ENCODE results near the gene DNAJC30.
"Not testable (repeated sequence)": the region's sequence is repeated elsewhere in the genome, so short reads cannot be mapped to it uniquely, and the experiment has no call there.

The DNAJC30 gene

DNA sequence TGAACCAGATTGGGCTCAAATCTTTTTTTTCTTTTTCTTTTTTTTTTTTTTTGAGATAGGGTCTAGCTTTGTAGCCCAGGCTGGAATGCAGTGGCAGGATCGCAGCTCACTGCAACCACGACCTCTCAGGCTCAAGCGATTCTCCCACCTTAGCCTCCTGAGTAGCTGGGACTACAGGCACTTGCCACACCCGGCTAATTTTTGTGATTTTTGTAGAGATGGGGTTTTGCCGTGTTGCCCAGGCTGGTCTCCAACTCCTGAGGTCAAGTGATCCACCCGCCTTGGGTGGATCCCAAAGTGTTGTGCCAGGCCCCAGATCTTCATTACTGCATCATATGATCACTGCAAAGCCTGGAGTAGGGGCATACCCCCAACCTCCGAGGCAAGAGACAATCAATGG is 2.8 kb downstream of the DNAJC30 start:
- ATAC-seq: no peak

DNA sequence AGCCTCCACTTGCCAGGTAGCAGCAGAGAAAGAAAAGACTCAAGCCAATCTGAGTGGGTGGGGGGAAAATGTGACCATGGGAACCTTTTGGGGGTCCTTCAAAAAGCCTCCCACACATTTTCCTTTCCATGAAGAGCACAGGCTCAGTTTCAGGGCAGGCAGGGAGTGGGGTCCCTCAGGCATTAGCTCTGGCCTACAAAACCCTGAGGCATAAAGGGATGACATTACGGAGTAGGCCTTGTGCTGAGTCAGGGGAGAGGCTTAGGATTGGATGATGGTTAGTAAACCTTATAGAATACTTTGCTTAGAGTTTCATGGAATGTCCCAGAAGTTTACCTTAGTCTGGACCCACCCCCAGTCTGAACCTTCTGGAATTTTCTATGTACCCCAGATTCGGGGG is 3.5 kb downstream of the DNAJC30 start:
- no peak for ATAC-seq

DNA sequence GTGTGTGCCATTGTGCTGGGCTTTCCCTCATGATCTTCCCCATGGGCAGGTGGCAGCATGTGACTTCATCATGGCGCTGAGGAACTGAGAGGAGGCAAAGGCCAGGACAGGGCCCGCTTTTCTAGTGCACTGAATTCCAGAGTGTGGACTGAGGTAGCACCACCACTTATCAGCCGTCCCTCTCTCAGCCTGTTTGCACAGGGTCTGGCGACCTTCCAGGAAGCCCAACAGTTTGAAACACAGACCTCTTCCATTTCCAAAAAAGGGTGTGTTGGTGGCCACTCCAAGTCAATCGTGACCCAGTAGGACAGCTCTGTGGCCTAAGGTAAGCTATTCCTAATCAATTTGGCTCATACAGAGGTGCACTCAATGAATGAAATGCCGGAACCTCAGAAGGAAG is 4.4 kb downstream of the DNAJC30 start:
- no peak for ATAC-seq

DNA sequence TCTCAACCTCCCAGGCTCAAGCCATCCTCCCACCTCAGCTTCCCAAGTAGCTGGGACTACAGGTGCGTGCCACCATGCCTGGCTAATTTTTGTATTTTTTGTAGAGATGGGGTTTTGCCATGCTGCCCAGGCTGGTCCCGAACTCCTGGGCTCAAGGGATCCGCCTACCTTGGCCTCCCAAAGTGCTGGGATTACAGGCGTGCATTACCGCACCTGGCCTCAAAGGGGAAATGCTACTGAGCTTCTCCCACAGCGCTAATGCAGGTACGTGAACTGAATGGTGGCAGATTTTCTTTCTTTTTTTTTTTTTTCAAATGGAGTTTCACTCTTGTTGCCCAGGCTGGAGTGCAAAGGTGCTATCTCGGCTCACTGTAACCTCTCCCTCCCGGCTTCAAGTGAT is 7.2 kb downstream of the DNAJC30 start:
- not testable (repeated sequence) for ATAC-seq

DNA sequence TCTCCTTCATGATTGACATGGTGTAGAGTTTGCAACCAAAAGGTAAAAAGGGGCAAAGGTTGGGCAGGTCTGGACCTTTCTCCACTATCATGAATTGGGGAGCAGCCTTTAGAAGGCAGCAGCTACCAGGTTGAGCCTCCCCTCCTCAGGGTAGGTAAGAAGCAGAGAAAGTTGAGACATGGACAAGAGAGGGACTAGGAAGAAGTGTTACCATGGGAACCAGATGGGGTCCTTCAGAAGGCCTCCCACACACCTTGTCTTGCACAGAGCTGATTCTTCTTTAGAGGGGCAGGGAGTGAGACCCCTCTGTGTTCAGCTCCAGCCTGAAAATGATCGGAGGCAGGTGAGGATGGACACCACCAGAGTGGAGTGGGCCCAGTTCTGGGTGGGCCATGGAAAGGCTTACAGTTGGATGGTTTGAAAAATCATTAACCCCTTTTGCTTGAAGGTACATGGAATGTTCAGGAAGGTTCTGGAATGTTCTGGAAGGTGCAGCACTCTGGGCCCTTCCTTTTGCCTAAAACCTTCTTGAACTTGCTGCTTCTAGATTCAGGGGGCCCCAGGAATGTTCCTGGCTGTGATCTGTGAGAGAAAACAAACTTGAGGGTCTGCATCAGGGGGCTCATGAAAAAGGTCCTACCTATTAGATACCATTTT is 8.7 kb downstream of the DNAJC30 start:
- no peak for ATAC-seq

DNA sequence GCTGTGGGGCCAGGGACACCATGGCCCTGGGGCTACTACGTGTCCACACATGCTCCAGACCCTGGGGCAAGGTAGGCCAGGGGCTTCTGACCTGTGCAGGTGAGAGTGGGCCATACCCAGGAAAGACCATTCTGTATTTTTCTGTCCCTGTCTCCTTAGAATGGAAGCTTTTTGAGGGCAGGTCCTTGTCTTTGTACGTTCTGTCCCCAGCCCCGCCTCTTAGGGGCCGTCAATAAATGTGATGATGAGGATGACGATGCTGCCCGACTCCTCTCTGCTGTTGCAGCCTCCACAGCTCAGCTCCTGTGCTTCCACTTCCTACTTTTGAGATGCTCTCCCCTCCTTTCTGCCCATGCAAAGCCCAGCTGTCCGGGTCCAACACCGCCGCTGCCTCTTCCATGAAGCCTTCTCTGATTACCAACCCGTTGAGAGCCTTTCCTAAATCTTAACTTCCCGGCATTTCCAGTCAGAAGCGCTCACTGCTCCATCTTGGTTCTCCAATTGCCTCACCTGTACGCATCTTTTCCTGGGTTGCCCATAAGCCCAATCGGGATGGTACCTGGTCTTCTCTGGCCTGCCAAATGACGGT is 11.3 kb downstream of the DNAJC30 start:
- ATAC-seq: no peak

DNA sequence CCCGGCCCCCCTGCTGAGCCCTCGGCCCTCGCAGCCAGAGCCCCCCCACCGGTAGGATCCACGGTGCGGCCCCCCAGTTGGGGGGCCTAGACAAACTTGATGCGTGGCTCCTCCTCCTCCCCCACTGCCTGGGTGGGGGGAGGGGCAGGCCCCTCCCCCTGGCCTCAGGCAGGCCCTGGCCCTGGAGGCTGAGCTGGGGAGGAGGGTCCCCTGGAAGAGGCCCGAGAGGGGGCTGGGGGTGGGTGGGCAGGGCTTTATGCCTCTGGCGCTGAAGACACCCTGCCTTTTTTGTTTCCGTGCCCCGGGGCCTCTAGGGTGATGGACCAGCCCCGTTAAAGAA is 12.0 kb downstream of the DNAJC30 start:
- no peak for ATAC-seq

DNA sequence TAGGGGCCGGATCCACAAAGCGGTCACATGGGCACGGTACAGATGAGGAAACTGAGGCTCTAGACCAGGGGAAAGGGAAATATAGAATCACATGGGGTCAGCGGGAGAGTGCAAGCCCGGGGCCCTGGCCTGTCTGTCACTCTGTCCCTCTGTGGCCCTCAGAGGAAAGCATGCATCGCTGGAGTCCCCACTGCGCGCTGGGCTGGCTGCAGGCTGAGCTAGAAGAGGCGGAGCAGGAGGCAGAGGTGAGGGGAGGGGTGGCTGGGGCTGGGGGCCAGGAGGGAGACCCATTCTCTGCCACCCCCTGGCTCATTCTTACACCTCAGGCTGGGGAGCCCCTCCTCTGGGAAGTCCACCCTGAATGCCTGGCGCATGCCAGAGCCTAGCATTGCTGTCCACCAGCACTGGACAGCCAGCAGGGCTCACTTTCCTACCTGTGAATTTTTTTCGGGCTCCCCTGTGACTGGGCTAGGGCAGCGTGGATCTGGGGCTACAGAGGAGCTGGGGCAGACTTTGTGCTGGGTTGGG is 13.3 kb downstream of the DNAJC30 start:
- ATAC-seq: no peak

DNA sequence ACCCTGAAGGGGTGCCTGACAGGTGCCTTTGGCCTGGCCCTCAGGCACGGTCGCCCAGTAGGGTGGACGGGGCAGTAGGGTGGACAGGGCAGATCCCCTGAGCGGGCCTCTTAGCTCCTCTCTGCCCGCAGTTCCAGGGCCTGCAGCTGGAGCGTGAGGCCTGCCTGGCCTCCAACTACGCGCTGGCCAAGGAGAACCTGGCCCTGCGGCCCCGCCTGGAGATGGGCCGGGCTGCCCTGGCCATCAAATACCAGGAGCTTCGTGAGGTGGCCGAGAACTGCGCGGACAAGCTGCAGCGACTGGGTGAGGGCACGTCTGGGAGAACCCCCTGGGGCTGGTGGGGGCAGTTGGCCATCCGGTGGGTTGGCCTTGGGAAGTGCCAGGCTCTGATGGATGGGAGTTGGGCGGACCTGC is 14.0 kb downstream of the DNAJC30 start:
- no peak for ATAC-seq

DNA sequence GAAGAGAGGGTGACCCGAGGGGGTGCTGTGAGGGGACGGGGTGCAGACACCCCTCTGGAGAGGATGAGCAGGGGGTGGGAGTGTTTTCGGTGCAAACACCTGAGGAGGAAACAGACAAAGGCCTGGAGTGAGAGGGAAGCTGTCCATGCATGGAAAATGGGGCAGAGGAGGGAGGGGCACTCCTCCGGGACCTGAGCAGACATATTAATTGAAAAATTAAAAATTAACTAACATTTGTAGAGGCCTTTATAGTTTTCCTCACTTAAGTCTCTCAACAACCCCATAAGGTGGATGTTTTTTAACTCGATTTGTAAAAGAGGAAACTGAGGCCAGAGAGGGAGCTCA is 14.4 kb downstream of the DNAJC30 start:
- no peak for ATAC-seq

DNA sequence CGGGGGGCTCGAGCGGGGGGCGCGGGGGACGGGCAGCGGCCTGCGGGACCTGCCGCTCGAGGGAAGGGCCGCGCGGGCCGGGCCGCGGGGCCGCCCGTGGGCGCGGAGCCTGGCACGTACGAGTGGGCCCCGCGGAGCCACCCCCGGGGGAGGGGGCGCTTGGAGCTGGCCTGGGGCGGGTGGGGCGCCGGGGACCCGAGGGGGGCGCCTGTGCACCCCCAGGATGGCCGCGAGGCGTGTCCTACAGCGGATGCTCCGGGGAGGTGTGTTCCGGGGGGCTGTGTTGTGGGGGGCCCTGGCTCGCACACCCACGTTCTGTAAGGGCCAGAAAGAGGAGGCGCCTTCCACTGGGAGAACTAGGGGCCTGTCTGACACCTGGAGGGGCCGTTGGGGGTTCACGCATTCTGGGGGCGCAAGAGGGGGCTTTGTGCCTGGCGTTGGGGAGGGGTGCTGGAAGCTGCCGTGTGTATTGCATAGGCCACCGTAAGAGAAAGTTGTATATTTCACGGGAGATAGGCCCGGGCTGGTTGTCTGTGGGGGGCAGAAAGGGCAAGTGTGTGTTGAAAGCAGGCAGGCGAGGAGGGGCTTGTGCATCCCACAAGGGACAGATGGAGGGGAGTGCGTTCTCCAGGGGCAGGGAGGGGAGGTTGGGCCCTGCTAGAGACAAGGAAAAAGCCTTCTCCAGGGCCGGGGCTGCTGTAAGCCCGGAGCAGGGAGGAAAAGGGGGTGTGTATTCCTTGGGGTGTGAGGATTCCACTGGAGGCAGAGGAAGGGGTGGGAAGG is 15.0 kb downstream of the DNAJC30 start:
- ATAC-seq: no peak

DNA sequence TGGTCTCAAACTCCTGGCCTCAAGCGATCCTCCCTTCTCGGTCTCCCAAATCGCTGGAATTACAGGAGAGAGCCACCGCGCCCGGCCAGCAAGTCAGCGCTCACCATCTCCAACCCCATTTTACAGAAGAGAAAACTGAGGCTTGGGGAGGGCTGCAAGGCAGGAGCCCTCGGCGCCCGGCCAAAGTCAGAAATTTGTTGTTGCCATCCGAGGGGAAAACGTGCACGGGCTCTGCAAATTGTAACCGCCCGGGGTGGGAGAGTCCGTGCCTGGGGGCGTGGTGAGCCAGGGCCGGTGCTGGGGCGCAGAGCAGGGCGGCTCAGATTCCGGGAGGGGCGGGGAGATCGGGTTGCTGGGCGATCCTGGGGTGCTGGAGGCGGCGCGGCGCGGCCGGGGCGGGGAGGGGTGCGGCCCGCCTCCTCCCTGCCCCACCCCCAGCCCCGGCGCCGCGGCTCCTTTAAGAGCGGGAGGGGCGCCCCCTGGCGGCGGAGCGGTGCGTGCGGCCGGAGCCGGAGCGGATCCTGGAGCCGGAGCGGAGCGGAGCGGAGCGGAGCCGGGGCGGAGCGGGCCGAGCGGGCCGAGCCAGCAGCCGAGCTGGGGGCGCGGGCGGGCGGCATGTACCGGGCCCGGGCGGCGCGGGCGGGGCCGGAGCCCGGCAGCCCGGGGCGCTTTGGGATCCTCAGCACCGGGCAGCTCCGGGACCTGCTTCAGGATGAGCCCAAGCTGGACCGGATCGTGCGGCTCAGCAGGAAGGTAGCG is 15.7 kb downstream of the DNAJC30 start, which contains the start of gene VPS37D:
TSS of gene VPS37D (plus strand) at position 488 of the 759 bp plus-strand sequence. CDS start at position 616, 128 bp downstream.
- peak; percentile 93 to 94 for ATAC-seq

DNA sequence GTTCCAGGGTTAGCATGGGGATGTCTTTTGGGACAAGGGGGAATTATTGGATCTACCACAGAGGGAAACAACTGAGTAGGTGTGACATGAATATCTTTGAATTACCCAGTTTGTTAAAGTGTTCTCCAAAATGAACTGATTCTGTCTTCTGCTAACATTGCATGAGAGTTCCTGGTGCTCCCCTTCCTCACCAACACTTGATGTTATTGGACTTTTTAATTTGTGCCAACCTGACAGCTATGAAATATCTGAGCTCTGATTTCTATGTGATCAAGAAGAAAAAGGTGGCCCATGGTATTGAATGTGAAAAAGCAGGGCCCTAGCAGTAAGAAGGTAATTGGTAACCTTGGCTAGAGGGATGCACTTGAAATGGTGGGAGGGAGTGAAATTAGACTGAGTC is 20.2 kb downstream of the DNAJC30 start:
- ATAC-seq: no peak

DNA sequence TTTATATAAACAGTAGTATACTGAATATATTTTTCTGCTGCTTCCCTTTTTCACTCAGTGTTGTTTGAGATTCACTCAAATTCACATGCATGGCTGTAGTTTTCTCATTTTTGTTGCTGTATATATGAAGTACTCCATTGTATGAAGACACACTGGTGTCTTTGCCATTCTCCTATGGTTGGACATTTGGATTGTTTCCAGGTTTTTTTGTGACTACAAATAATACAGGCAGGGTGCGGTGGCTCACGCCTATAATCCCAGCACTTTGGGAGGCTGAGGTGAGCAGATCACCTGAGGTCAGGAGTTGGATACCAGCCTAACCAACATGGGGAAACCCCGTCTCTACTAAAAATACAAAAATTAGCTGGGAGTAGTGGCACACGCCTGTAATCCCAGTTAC is 22.7 kb downstream of the DNAJC30 start:
- not testable (repeated sequence) for ATAC-seq

DNA sequence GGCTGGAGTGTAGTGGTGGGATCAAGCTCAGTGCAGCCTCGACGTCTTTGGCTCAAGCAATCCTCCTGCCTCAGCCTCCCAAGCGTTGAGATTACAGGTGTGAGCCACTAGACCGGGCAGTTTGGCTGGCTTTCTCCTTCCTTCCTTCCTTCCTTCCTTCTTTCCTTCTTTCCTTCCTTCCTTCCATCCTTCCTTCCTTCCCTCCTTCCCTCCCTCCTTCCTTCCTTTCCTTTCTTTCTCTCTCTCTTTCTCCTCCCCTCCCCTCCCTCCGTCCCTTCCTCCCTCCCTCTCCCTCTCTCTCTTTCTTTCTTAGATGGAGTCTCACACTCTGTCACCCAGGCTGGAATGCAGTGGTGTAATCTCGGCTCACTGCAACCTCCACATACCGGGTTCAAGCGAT is 23.3 kb downstream of the DNAJC30 start:
- ATAC-seq: no peak

DNA sequence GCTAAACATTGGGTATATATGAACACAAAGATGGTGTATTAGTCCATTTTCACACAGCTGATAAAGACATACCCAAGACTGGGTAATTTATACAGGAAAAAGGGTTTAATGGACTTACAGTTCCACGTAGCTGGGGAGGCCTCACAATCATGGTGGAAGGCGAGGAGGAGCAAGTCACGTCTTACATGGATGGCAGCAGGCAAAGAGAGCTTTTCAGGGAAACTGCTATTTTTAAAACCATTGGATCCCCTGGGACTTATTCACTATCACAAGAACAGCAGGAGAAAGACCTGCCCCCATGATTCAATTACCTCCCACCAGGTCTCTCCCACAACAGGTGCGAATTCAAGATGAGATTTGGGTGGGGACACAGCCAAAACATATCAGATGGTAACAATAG is 27.9 kb downstream of the DNAJC30 start:
- ATAC-seq: not testable (repeated sequence)

DNA sequence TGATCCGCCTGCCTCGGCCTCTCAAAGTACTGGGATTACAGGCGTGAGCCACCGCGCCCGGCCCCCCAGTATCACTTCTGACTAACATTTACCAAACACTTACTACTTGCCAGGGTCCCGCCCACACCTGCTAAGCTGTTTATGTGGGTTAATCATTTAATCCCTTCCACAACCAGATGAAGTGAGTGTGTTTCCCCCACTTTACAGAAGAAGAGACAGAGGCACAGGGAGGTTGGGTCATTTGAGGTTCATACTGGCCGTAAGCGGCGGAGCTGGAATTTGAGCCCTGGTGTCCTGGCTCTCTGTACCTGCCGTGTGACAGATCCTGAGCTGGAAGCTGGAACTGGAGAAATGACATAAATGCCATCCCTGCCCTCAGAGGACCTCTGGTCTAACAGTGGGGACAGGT is 30.7 kb downstream of the DNAJC30 start:
- ATAC-seq: no peak

DNA sequence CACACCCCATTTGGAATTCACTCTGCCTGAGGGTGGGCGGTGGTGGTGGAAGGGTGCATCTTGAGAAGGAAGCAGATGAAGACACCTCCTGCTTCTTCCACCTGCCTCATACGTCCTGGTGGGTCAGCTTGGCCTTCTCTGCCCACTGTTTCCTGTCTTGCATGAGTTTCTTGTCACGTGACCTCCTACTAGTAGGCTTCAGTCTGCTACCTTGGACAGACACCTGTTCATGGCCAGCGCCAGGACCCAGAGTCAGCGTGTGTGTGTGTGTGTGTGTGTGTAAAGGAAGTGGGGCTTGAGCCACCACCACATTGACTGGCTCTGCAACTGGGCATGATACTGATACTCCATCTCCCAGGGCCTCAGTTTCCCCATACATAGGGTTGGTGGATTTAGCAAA is 32.7 kb downstream of the DNAJC30 start:
- no peak for ATAC-seq

DNA sequence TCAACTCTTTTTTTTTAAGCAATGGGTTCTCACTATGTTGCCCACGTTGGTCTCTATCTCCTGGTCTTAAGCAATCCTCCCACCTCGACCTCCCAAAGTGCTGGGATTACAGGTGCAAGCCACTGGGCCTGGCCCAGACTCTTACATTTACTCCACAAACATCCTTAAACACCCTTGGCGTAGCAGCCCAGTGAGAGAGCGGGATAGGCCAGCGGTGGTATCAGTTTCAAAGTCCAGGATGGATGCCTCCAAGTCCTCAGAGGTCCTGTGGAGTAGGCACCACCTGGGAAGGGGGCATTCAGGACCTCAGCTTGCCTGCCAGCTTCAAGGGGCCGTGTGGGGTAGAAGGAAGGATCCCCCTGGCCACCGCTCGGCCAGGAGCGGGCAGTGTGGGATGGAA is 33.7 kb downstream of the DNAJC30 start:
- ATAC-seq: no peak

DNA sequence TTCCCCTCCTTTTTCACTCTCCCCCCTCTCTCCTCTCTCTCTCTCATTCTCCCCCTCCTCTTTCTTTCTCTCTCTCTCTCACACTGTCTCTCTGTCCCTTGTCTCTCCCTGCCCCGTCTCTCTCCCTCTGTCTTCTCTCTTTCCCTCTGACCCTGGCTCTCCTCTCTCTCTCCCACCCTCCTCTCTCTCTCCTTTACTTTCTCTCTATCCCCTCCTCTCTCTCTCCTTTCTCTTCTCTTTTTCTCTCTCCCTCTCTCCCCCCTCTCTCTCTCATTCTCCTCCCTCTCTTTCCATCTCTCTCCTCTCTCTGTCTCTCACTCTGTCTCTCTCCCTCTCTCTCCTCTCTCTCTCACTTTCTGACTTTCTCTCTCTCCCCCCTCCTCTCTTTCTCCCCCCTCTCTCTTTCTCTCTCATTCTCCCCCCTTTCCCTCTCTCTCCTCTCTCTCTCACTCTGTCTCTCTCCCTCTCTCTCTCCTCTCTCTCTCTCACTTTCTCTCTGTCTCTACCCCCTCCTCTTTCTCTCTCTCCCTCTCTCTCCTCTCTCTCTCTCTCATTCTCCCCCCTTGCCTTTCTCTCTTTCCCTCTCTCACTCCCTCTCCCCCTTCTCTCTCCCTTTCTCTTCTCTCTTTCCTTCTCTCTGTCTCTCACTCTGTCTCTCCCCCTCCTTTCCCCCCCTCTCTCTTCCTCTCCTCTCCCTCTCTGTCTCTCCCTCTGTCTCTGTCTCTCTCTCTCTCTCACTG is 34.5 kb downstream of the DNAJC30 start:
- ATAC-seq: no peak

DNA sequence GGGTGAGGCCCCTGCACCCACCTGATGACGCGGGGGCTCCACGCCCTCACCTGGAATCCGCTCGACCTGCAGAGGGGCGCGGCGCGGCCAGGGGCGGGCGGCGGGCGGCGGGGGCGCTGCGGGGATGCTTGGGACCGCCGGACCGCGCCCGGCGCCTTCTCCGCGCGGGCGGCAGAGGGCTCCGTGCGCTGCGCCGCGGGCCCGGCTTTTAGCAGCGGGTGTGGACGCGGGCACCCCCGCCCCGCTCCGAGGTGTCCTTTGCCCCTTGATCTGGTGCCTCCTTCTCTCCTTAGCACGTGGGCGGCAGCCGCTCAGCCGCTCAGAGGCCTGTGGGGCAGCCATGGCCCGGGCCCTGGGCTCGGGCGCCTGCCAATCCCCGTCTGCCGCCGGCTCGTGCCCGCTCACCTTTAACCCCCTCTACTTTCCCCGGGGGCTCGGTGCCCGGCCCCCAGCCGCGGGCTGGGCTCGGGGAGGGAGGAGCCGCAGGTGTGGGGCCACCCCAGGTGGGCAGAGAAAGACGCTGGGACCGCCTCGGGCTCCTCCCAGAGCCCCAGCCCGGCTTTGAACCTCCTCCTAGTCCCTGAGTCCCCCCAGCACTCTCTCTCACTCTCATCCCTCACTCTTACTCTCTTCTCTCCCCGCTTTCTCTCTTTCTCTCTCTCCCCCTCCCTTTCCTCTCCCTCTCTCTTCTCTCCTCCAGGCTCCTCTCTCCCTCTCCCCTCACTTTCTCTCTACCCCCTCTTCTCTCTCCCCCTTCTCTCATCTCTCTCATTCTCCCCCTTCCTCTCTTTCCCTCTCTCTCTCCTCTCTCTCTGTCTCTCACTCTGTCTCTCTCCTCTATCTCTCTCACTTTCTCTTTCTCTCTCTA is 35.3 kb downstream of the DNAJC30 start:
- peak; percentile 64 to 68 for ATAC-seq
